Astrocyte (in vitro differentiated cells and primary cell): ENCODE data around the gene VRK1.

Experiments used
- CTCF ChIP-seq: IDR thresholded peaks from 2 replicates; pipeline ENCODE4 v1.5.1; 2011; ENCODE audit warnings: low read depth, mild to moderate bottlenecking, inconsistent platforms, low read length, moderate library complexity; ENCODE audit not compliant: insufficient read depth
- EZH2 ChIP-seq: IDR thresholded peaks from 2 replicates; pipeline ENCODE4 v1.6.1; 2012; ENCODE audit warnings: mild to moderate bottlenecking, low read length, inconsistent platforms; ENCODE audit not compliant: insufficient read depth

GRCh38 chr14:96881713-96882112, 84.5 kb downstream of the VRK1 start:
- no peak for TF ChIP-seq CTCF
- no peak for TF ChIP-seq EZH2
